Hepatocyte (in vitro differentiated cells): ENCODE measurements around the gene UGGT1. TPM values are rescaled to one million over a fixed set of nuclear protein-coding genes. Genes with fewer than 3 reads are reported as not detected.

Experiments
- DNase-seq: peaks from one replicate; pipeline ENCODE4 v3.0.0-alpha.2; 2016; ENCODE audit warnings: low spot score
- H2AFZ ChIP-seq: fragments of 200-600 bp; sonication (generic); 2 replicates; pipeline ENCODE4 v1.6.0; 2016; ENCODE audit warnings: antibody characterized with exemption, mild to moderate bottlenecking
- H3K27ac ChIP-seq: fragments of 200-600 bp; sonication (generic); 2 replicates; pipeline ENCODE4 v1.5.1; 2016; ENCODE audit warnings: mild to moderate bottlenecking
- H3K27me3 ChIP-seq: fragments of 200-600 bp; sonication (generic); 2 replicates; pipeline ENCODE4 v1.6.1; 2016
- H3K36me3 ChIP-seq: fragments of 200-600 bp; sonication (generic); replicated peaks from 2 replicates; pipeline ENCODE4 v1.5.1; 2016; ENCODE audit warnings: low read depth; ENCODE audit not compliant: insufficient read depth
- H3K4me1 ChIP-seq: fragments of 200-600 bp; sonication (generic); 2 replicates; pipeline ENCODE4 v1.5.1; 2016; ENCODE audit warnings: mild to moderate bottlenecking, moderate library complexity; ENCODE audit not compliant: insufficient read depth
- H3K4me2 ChIP-seq: fragments of 200-600 bp; sonication (generic); 2 replicates; pipeline ENCODE4 v1.6.0; 2016
- H3K4me3 ChIP-seq: fragments of 200-600 bp; sonication (generic); 2 replicates; pipeline ENCODE4 v1.5.1; 2016; ENCODE audit warnings: mild to moderate bottlenecking
- H3K79me2 ChIP-seq: fragments of 200-600 bp; sonication (generic); 2 replicates; pipeline ENCODE4 v1.6.0; 2017; ENCODE audit warnings: mild to moderate bottlenecking
- H3K9me2 ChIP-seq: fragments of 200-600 bp; sonication (generic); replicated peaks from 2 replicates; pipeline ENCODE4 v1.6.0; 2017; ENCODE audit warnings: mild to moderate bottlenecking; ENCODE audit not compliant: insufficient read depth
- H3K9me3 ChIP-seq: fragments of 200-600 bp; sonication (generic); 2 replicates; pipeline ENCODE4 v1.5.1; 2016; ENCODE audit warnings: low read depth, mild to moderate bottlenecking
- H4K20me1 ChIP-seq: fragments of 200-600 bp; sonication (generic); 2 replicates; pipeline ENCODE4 v1.6.0; 2016; ENCODE audit warnings: mild to moderate bottlenecking; ENCODE audit not compliant: insufficient read depth, poor library complexity, severe bottlenecking
- CTCF ChIP-seq: fragments of 200-600 bp; sonication (generic); IDR thresholded peaks from 2 replicates; pipeline ENCODE4 v1.5.1; 2016; ENCODE audit warnings: antibody characterized with exemption, mild to moderate bottlenecking; ENCODE audit not compliant: poor library complexity
- EZH2 ChIP-seq: fragments of 200-600 bp; sonication (generic); IDR thresholded peaks from 2 replicates; pipeline ENCODE4 v1.6.1; 2016; ENCODE audit warnings: antibody characterized with exemption, mild to moderate bottlenecking, borderline replicate concordance
- EZH2phosphoT487 ChIP-seq: fragments of 200-600 bp; sonication (generic); IDR thresholded peaks from one replicate; pipeline ENCODE4 v1.6.1; 2018; ENCODE audit warnings: antibody characterized with exemption, mild to moderate bottlenecking, low read depth, moderate library complexity; ENCODE audit not compliant: unreplicated experiment, severe bottlenecking
- WGBS: methylation state at CpG from one replicate; pipeline ENCODE4 v1.1.6; 2016; ENCODE audit warnings: low lambda C conversion rate; ENCODE audit errors: missing lambda C conversion rate; 5-methylcytosine and 5-hydroxymethylcytosine counted together
- polyA plus RNA-seq: library from polyadenylated mRNA; unstranded; fragments of >200 nt; fragmentation: Nextera tagmentation; extraction: Ambion mirVana; gene quantifications from 2 replicates; pipeline ENCODE4 v1.2.1, GENCODE V29; 2016
- total RNA-seq: library from RNA; depleted of rRNA; stranded (reverse); fragments of >200 nt; gene quantifications from 2 replicates; pipeline ENCODE4 v1.2.3, GENCODE V29; 2014

The UGGT1 gene
- total and polyA plus RNA-seq, 2 experiments from 2014 or later: 6.8 to 49.7 TPM

- Histone ChIP-seq H3K4me2 (no peak overlapping the region), H3K27me3 (no peaks in the 10 kb centered on the region), H3K36me3 (no peaks in the 10 kb centered on the region), H3K79me2 (no peaks in the 10 kb centered on the region), H4K20me1 (no peaks in the 10 kb centered on the region), H3K9me2 (no peaks in the 10 kb centered on the region), H3K27ac (peak overlapping the region; percentile 54), H3K4me3 (no peak overlapping the region), H3K4me1 (peaks cover 15% of the 10 kb centered on the region), H2AFZ (no peak overlapping the region), H3K9me3 (no peaks in the 10 kb centered on the region)
- peak; percentile 14 for DNase-seq
- TF ChIP-seq EZH2: no peak
- TF ChIP-seq EZH2phosphoT487: no peak
- TF ChIP-seq CTCF: no peak
- 73% methylated on average over 3 of the region's 3 CpGs for WGBS
Observed at GRCh38 chr2:128169497-128169896, 78.5 kb downstream of the UGGT1 start.

- H3K27ac ChIP-seq: peak overlapping the region; percentile 54
- no peaks in the 10 kb centered on the region for H3K27me3 ChIP-seq
- H3K4me2 ChIP-seq: no peak overlapping the region
- no peak overlapping the region for H2AFZ ChIP-seq
- no peaks in the 10 kb centered on the region for H3K79me2 ChIP-seq
- H3K4me1 ChIP-seq: peaks cover 15% of the 10 kb centered on the region
- H3K36me3 ChIP-seq: no peaks in the 10 kb centered on the region
- DNase-seq: peak; percentile 43
- no peaks in the 10 kb centered on the region for H4K20me1 ChIP-seq
- no peak overlapping the region for H3K4me3 ChIP-seq
- no peaks in the 10 kb centered on the region for H3K9me3 ChIP-seq
- no peaks in the 10 kb centered on the region for H3K9me2 ChIP-seq
- WGBS: 65% methylated on average over 4 of the region's 4 CpGs
- TF ChIP-seq EZH2phosphoT487 (no peak), CTCF (no peak), EZH2 (no peak)
Observed at GRCh38 chr2:128169933-128170709, 79.1 kb downstream of the UGGT1 start.

GRCh38 chr2:128170776-128171175, 79.8 kb downstream of the UGGT1 start:
- WGBS: 93% methylated on average over 6 of the region's 6 CpGs
- H3K79me2 ChIP-seq: no peaks in the 10 kb centered on the region
- H3K4me2 ChIP-seq: no peak overlapping the region
- no peaks in the 10 kb centered on the region for H3K36me3 ChIP-seq
- H3K4me1 ChIP-seq: peaks cover 15% of the 10 kb centered on the region
- H3K9me2 ChIP-seq: no peaks in the 10 kb centered on the region
- TF ChIP-seq EZH2phosphoT487 (no peak), EZH2 (no peak), CTCF (no peak)
- peak overlapping the region; percentile 54 for H3K27ac ChIP-seq
- no peak overlapping the region for H3K4me3 ChIP-seq
- DNase-seq: no peak
- H4K20me1 ChIP-seq: no peaks in the 10 kb centered on the region
- no peaks in the 10 kb centered on the region for H3K27me3 ChIP-seq
- H3K9me3 ChIP-seq: no peaks in the 10 kb centered on the region
- H2AFZ ChIP-seq: no peak overlapping the region
